Measurements from ENCODE around the gene LRRC4C. TPM values are rescaled to one million over a fixed set of nuclear protein-coding genes. Genes with fewer than 3 reads are reported as not detected.

The LRRC4C gene
- polyA plus RNA-seq, 1 experiment, result not detected

DNA sequence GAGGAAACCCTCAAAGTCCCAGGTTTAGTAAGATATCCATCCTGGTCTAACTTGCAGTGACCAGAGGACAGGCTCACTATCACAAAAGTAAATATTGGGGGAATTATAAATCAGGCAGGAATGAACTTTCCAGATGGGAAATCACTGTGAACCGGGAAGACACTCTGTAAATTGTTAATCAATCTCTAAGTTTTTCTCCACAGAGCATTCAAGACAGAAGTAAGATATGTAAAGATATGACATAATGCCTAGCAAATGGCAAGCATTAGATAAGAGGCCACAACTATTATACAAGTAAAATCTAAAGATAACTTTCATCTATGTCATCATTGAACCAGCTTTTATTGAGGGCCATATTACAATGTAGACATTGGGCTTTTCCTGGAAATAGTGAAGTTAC lies 35.3 kb upstream of the LRRC4C start:
- no peak for DNase-seq (ENCODE audit: low read depth)
- Histone ChIP-seq H3K36me3 (ENCODE audit: control insufficient read depth, insufficient read depth, low read length) (no peaks in the 10 kb centered on the region), H3K27me3 (ENCODE audit: control insufficient read depth, insufficient read depth, low read length) (no peaks in the 10 kb centered on the region), H3K4me3 (ENCODE audit: low read depth, low read length) (no peak overlapping the region)
- POLR2A ChIA-PET, result no interaction called here
- TF ChIP-seq, protein P1, sequence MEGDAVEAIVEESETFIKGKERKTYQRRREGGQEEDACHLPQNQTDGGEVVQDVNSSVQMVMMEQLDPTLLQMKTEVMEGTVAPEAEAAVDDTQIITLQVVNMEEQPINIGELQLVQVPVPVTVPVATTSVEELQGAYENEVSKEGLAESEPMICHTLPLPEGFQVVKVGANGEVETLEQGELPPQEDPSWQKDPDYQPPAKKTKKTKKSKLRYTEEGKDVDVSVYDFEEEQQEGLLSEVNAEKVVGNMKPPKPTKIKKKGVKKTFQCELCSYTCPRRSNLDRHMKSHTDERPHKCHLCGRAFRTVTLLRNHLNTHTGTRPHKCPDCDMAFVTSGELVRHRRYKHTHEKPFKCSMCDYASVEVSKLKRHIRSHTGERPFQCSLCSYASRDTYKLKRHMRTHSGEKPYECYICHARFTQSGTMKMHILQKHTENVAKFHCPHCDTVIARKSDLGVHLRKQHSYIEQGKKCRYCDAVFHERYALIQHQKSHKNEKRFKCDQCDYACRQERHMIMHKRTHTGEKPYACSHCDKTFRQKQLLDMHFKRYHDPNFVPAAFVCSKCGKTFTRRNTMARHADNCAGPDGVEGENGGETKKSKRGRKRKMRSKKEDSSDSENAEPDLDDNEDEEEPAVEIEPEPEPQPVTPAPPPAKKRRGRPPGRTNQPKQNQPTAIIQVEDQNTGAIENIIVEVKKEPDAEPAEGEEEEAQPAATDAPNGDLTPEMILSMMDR (IDR thresholded peaks at IDR 0.05; ENCODE audit: insufficient read depth, low read depth, low read length), result no peak
- CTCF ChIA-PET, result no interaction called here

DNA sequence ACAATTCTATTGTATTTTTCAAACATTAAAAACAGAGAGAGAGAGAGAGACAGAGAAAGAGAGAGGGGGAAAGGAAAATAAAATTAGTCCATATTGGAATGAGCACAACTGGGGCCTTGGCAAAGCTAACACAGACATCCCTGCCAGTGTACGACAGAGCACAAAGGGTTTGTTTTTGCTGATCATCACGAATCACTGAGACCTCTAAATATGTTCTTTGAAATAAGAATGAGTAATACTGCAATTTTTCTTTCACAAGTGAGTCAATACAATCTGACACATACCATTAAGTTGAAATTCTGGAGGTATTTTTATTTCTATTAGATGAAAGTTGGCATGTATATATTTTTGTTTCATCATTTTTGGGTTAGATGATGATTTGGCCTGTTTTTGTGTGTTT lies 27.0 kb upstream of the LRRC4C start:
- H3K36me3 ChIP-seq (ENCODE audit: control insufficient read depth, insufficient read depth, low read length), result no peaks in the 10 kb centered on the region
- CTCF ChIA-PET, result no interaction called here
- H3K4me3 ChIP-seq (ENCODE audit: low read depth, low read length), result no peak overlapping the region
- DNase-seq (ENCODE audit: low read depth), result no peak
- POLR2A ChIA-PET, result no interaction called here
- no peaks in the 10 kb centered on the region for H3K27me3 ChIP-seq (ENCODE audit: control insufficient read depth, insufficient read depth, low read length)
- TF ChIP-seq, protein P1 (IDR thresholded peaks at IDR 0.05; ENCODE audit: insufficient read depth, low read depth, low read length), result no peak

DNA sequence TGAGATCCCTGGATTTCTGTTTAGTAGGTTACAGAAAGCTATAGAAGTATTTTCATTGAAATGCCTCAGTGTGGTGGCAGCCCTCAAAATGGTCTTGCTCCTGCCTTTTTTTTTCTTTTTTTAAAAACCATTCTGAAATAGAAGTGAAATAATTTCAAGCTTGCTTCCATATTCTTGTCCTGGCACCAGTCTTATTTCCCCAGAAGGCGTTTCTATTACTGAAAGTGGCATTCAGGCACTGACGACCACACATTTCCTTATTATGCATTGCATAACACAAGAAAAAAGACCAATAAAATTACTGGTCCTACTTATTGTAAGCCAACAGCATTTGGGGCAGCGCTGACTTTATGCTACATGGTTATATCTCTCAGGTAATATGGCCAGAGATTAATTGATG lies 24.5 kb upstream of the LRRC4C start:
- H3K27me3 ChIP-seq (ENCODE audit: control insufficient read depth, insufficient read depth, low read length), result no peaks in the 10 kb centered on the region
- TF ChIP-seq, protein P1 (IDR thresholded peaks at IDR 0.05; ENCODE audit: insufficient read depth, low read depth, low read length), result no peak
- POLR2A ChIA-PET, result no interaction called here
- no peak for DNase-seq (ENCODE audit: low read depth)
- no peaks in the 10 kb centered on the region for H3K36me3 ChIP-seq (ENCODE audit: control insufficient read depth, insufficient read depth, low read length)
- CTCF ChIA-PET, result no interaction called here
- no peak overlapping the region for H3K4me3 ChIP-seq (ENCODE audit: low read depth, low read length)

DNA sequence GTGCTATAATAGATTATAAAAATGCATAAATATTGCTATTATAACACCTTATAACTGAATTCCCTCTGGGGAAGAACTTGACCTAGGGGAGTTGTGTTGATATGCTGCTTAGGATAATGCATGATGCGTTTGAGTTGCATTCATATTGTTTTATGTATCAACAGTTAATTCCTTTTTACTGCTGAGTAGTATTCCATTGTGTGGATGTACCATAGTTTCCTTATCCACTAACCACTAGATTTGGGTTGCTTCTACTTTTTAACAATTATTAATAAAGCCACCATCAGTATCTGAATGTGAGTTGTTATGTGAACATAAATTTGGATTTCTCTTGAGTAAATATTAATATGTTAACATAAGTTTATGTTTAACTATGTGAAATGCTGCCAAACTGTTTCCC lies 19.7 kb upstream of the LRRC4C start:
- no peak for DNase-seq (ENCODE audit: low read depth)
- H3K4me3 ChIP-seq (ENCODE audit: low read depth, low read length), result no peak overlapping the region
- POLR2A ChIA-PET, result no interaction called here
- H3K27me3 ChIP-seq (ENCODE audit: control insufficient read depth, insufficient read depth, low read length), result no peaks in the 10 kb centered on the region
- CTCF ChIA-PET, result interaction anchor here (0.7 kb wide), 1 partner anchor 1046 kb away, joined by 3 read pairs; no protein-coding TSS in a partner anchor
- TF ChIP-seq, protein P1 (IDR thresholded peaks at IDR 0.05; ENCODE audit: insufficient read depth, low read depth, low read length), result no peak
- H3K36me3 ChIP-seq (ENCODE audit: control insufficient read depth, insufficient read depth, low read length), result no peaks in the 10 kb centered on the region

DNA sequence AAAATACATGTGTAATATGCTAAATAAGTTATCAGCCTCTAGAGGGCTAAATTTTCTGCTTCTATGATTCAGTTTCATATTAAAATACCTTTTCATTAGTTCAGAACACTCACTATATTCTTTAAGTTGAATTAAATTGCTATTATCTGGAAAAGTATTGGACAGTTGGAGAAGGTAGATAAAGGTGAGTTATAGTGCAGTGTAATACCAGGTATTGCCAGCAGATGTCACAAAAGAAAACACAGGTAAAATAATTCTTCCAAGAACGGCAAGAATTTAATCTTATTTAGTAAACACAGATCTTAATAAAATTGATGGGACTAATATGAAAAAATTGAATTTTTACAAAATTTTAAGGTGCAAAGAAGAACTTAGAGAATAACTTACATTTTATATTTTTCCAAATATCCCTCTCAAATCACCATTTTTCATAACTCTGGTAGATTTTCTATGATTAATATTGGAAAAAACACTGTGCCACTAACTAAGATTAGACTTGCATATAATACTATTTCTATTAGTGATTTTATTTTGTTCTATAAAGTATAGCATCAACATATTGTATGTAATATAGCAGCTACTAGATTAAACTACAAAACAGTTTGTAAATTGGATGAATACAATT lies 1.7 kb upstream of the LRRC4C start:
- DNase-seq (ENCODE audit: low read depth), result no peak
- H3K4me3 ChIP-seq (ENCODE audit: low read depth, low read length), result no peak overlapping the region
- TF ChIP-seq, protein P1 (IDR thresholded peaks at IDR 0.05; ENCODE audit: insufficient read depth, low read depth, low read length), result peak; percentile 60
- ChIA-PET CTCF (interaction anchor here (0.7 to 1.1 kb wide), 4 partner anchors 9 to 1822 kb away, joined by 3 to 8 read pairs (median 5); no protein-coding TSS in a partner anchor), POLR2A (no interaction called here)
- 0 out of 2 replicates have a peak, but pooled peaks cover 2% of the 10 kb centered on the region for H3K27me3 ChIP-seq (ENCODE audit: control insufficient read depth, insufficient read depth, low read length)
- no peaks in the 10 kb centered on the region for H3K36me3 ChIP-seq (ENCODE audit: control insufficient read depth, insufficient read depth, low read length)

All from BJ (cell line).